ENCODE measurements around the gene CLPTM1L. TPM values are rescaled to one million over a fixed set of nuclear protein-coding genes. Genes with fewer than 3 reads are reported as not detected.

Gene CLPTM1L
- total RNA-seq, 4 donors from 2014 or later: 68.8 to 102 (median 84.4) TPM

GRCh38 chr5:1391691-1392090, 46.8 kb upstream of the CLPTM1L start:
- Histone ChIP-seq H3K4me3 (no peak overlapping the region), H3K27ac (no peak overlapping the region), H3K4me1 (peaks cover 0 to 3% (median under 1%) of the 10 kb centered on the region in 4 donors), H3K27me3 (peaks cover 0 to 67% of the 10 kb centered on the region in 2 donors), H3K36me3 (no peaks in the 10 kb centered on the region), H3K9me3 (no peaks in the 10 kb centered on the region)
- DNase-seq (ENCODE audit: low spot score in 2 of 2): no peak
- no peak for TF ChIP-seq CTCF (IDR thresholded peaks at IDR 0.05)
- TF ChIP-seq EP300 (IDR thresholded peaks at IDR 0.05): no peak
- no peak for TF ChIP-seq POLR2A (IDR thresholded peaks at IDR 0.05)
- 75 to 76% methylated on average over 10 to 11 of the region's 11 CpGs for WGBS, 2 donors

GRCh38 chr5:1390861-1391600, 46.1 kb upstream of the CLPTM1L start:
- TF ChIP-seq EP300 (IDR thresholded peaks at IDR 0.05): no peak
- TF ChIP-seq POLR2A (IDR thresholded peaks at IDR 0.05): no peak
- TF ChIP-seq CTCF (IDR thresholded peaks at IDR 0.05): no peak
- Histone ChIP-seq H3K4me1 (peaks cover 0 to 10% (median 3%) of the 10 kb centered on the region in 4 donors), H3K27me3 (peaks cover 0 to 72% of the 10 kb centered on the region in 2 donors), H3K36me3 (no peaks in the 10 kb centered on the region), H3K27ac (no peak overlapping the region), H3K9me3 (no peaks in the 10 kb centered on the region), H3K4me3 (no peak overlapping the region)
- no peak for DNase-seq (ENCODE audit: low spot score in 2 of 2)
- WGBS, 2 donors: 72 to 82% methylated on average over 19 to 20 of the region's 21 CpGs

GRCh38 chr5:1390333-1390732, 45.4 kb upstream of the CLPTM1L start:
- Histone ChIP-seq H3K27me3 (peaks cover 0 to 65% of the 10 kb centered on the region in 2 donors), H3K36me3 (no peaks in the 10 kb centered on the region), H3K9me3 (no peaks in the 10 kb centered on the region), H3K4me3 (no peak overlapping the region), H3K27ac (no peak overlapping the region), H3K4me1 (peaks cover 0 to 17% (median 4%) of the 10 kb centered on the region in 4 donors)
- 62 to 69% methylated on average over 7 of the region's 7 CpGs for WGBS, 2 donors
- no peak for TF ChIP-seq CTCF (IDR thresholded peaks at IDR 0.05)
- no peak for TF ChIP-seq EP300 (IDR thresholded peaks at IDR 0.05)
- no peak for TF ChIP-seq POLR2A (IDR thresholded peaks at IDR 0.05)
- no peak for DNase-seq (ENCODE audit: low spot score in 2 of 2)

- Histone ChIP-seq H3K9me3 (no peaks in the 10 kb centered on the region), H3K4me3 (no peak overlapping the region), H3K36me3 (no peaks in the 10 kb centered on the region), H3K27me3 (peaks cover 0 to 56% of the 10 kb centered on the region in 2 donors), H3K4me1 (peaks cover 0 to 18% (median 6%) of the 10 kb centered on the region in 4 donors), H3K27ac (no peak overlapping the region)
- DNase-seq (ENCODE audit: low spot score in 2 of 2): no peak
- WGBS, 2 donors: 80 to 91% methylated on average over 4 of the region's 4 CpGs
- TF ChIP-seq EP300 (IDR thresholded peaks at IDR 0.05): no peak
- no peak for TF ChIP-seq CTCF (IDR thresholded peaks at IDR 0.05)
- no peak for TF ChIP-seq POLR2A (IDR thresholded peaks at IDR 0.05)
These were observed 43.6 kb upstream of the CLPTM1L start for GRCh38 chr5:1388383-1388967.

GRCh38 chr5:1387876-1388275, 43.0 kb upstream of the CLPTM1L start:
- H3K4me1 ChIP-seq: peaks cover 0 to 18% (median 6%) of the 10 kb centered on the region in 4 donors
- no peak for DNase-seq (ENCODE audit: low spot score in 2 of 2)
- no peaks in the 10 kb centered on the region for H3K36me3 ChIP-seq
- H3K27me3 ChIP-seq: peaks cover 0 to 54% of the 10 kb centered on the region in 2 donors
- H3K9me3 ChIP-seq: no peaks in the 10 kb centered on the region
- TF ChIP-seq POLR2A (IDR thresholded peaks at IDR 0.05): no peak
- TF ChIP-seq CTCF (IDR thresholded peaks at IDR 0.05): no peak
- no peak for TF ChIP-seq EP300 (IDR thresholded peaks at IDR 0.05)
- WGBS, 2 donors: 82 to 88% methylated on average over 5 of the region's 5 CpGs
- H3K27ac ChIP-seq: no peak overlapping the region
- H3K4me3 ChIP-seq: no peak overlapping the region

All from tibial nerve (tissue), 4 donors.